NCI-H345 treated with DMSO at 0.1 percent for 48 hours (cell line): Measurements from ENCODE around the gene EXOC4.
"Not testable (repeated sequence)": the region's sequence is repeated elsewhere in the genome, so short reads cannot be mapped to it uniquely, and the experiment has no call there.

Experiments
- DNase-seq: peaks from one replicate; lab custom pipeline; 2025; ENCODE audit not compliant: unreplicated experiment; lab: John Stamatoyannopoulos, UW

The EXOC4 gene

GRCh38 chr7:133609806-133610205 lies 356.9 kb downstream of the EXOC4 start:
- DNase-seq: no peak

- DNase-seq: no peak
These were observed 359.1 kb downstream of the EXOC4 start for GRCh38 chr7:133611955-133612354.

- no peak for DNase-seq
These were observed 360.4 kb downstream of the EXOC4 start for GRCh38 chr7:133613250-133613790.

GRCh38 chr7:133614251-133614650 lies 361.4 kb downstream of the EXOC4 start:
- DNase-seq: no peak

GRCh38 chr7:133618970-133619369 lies 366.1 kb downstream of the EXOC4 start:
- no peak for DNase-seq

- no peak for DNase-seq
These were observed 366.6 kb downstream of the EXOC4 start for GRCh38 chr7:133619491-133619890.

- DNase-seq: no peak
These were observed 370.8 kb downstream of the EXOC4 start for GRCh38 chr7:133623721-133624120.

GRCh38 chr7:133625046-133625445 lies 372.2 kb downstream of the EXOC4 start:
- DNase-seq: no peak

- no peak for DNase-seq
These were observed 376.8 kb downstream of the EXOC4 start for GRCh38 chr7:133629701-133630100.

GRCh38 chr7:133633055-133633454 lies 380.2 kb downstream of the EXOC4 start:
- no peak for DNase-seq

- no peak for DNase-seq
These were observed 382.7 kb downstream of the EXOC4 start for GRCh38 chr7:133635541-133635940.

GRCh38 chr7:133638857-133639256 lies 386.0 kb downstream of the EXOC4 start:
- no peak for DNase-seq

- DNase-seq: no peak
These were observed 388.6 kb downstream of the EXOC4 start for GRCh38 chr7:133641436-133641835.

GRCh38 chr7:133642907-133643306 lies 390.0 kb downstream of the EXOC4 start:
- DNase-seq: no peak

GRCh38 chr7:133643652-133644051 lies 390.8 kb downstream of the EXOC4 start:
- not testable (repeated sequence) for DNase-seq

- DNase-seq: no peak
These were observed 393.1 kb downstream of the EXOC4 start for GRCh38 chr7:133645884-133646391.

GRCh38 chr7:133646472-133647315 lies 393.8 kb downstream of the EXOC4 start:
- DNase-seq: no peak

- no peak for DNase-seq
These were observed 396.7 kb downstream of the EXOC4 start for GRCh38 chr7:133649593-133649992.

GRCh38 chr7:133650069-133650468 lies 397.2 kb downstream of the EXOC4 start:
- DNase-seq: no peak

GRCh38 chr7:133650487-133651300 lies 397.8 kb downstream of the EXOC4 start:
- DNase-seq: no peak

- no peak for DNase-seq
These were observed 399.7 kb downstream of the EXOC4 start for GRCh38 chr7:133652547-133652946.

- DNase-seq: no peak
These were observed 401.7 kb downstream of the EXOC4 start for GRCh38 chr7:133654547-133654946.
